HepG2 (cell line): ENCODE results near the gene RAC2. TPM values are rescaled to one million over a fixed set of nuclear protein-coding genes. Genes with fewer than 3 reads are reported as not detected.

Source experiments
- ATAC-seq: fragments of 200-7000 bp; cut with Tn5 transposase; 3 replicates; pipeline ENCODE4 v1.9.1; 2020; ENCODE audit warnings: mild to moderate bottlenecking, moderate library complexity
- BruUV-seq: library from RNA; stranded (reverse); fragments of 400-500 nt; replicated peaks from 2 replicates; lab custom pipeline; 2021; lab: Mats Ljungman, UMichigan
- CTCF ChIA-PET: fragments of 300-600 bp; formaldehyde crosslinking; extraction: SDS; loops from one replicate; lab custom pipeline; 2021; ENCODE audit warnings: low total read pairs, inconsistent platforms, low intra/inter-chr PET ratio; lab: Yijun Ruan, JAX
- POLR2A ChIA-PET: fragments of 350-600 bp; sonication (Branson Sonifier 250); formaldehyde crosslinking; loops from one replicate; lab custom pipeline; 2020; ENCODE audit warnings: antibody characterized with exemption, inconsistent platforms; lab: Yijun Ruan, JAX
- DNase-seq: peaks from one replicate; pipeline ENCODE4 v3.0.0-alpha.2; 2015; ENCODE audit warnings: low spot score
- FAIRE-seq: peaks from 3 replicates; lab custom pipeline; 2011; peaks lifted over from hg19 to GRCh38; lab: Jason Lieb, UNC
- H2AFZ ChIP-seq: one replicate; pipeline ENCODE4 v1.6.1; 2011; ENCODE audit warnings: low read length, inconsistent platforms
- H3K27ac ChIP-seq: fragments of 300-600 bp; 3 replicates; pipeline ENCODE4 v1.8.0; 2011; ENCODE audit warnings: mixed run types, mild to moderate bottlenecking, mixed read lengths, low read length, inconsistent platforms; ENCODE audit not compliant: insufficient read depth; ENCODE audit errors: extremely low read length
- H3K27me3 ChIP-seq, 2 experiments: fragments of 200-600 bp in 1 of 2; 2 replicates in 1 of 2; 3 replicates in 1 of 2; pipeline versions ENCODE4 v1.6.0 to v1.8.0; 2011; ENCODE audit warnings: low read length in 2 of 2, mild to moderate bottlenecking in 2 of 2, moderate library complexity in 2 of 2, inconsistent platforms in 1 of 2; ENCODE audit not compliant: insufficient read depth in 2 of 2, control insufficient read depth in 1 of 2
- H3K36me3 ChIP-seq, 2 experiments: fragments of 200-600 bp in 1 of 2; replicated peaks in 1 of 2; 2 replicates in 1 of 2; 3 replicates in 1 of 2; pipeline versions ENCODE4 v1.5.1 to v1.8.0; 2011; ENCODE audit warnings: low read length in 2 of 2, inconsistent platforms in 1 of 2; ENCODE audit not compliant: insufficient read depth in 2 of 2, control insufficient read depth in 1 of 2
- H3K4me1 ChIP-seq: 2 replicates; pipeline ENCODE4 v1.5.1; 2012; ENCODE audit warnings: low read length, inconsistent platforms; ENCODE audit not compliant: insufficient read depth
- H3K4me2 ChIP-seq: 2 replicates; pipeline ENCODE4 v1.6.0; 2011; ENCODE audit warnings: low read depth, low read length, inconsistent platforms
- H3K4me3 ChIP-seq, 3 experiments: fragments of 200-600 bp in 1 of 3; sonication (generic), shearing (Covaris generic) in 1 of 3; replicated peaks in 1 of 3; 2 replicates each; pipeline ENCODE4 v1.5.1; 2011 to 2016; ENCODE audit warnings: low read length in 3 of 3, inconsistent platforms in 2 of 3, low read depth in 2 of 3, mild to moderate bottlenecking in 2 of 3, control low read depth in 1 of 3, mixed read lengths in 1 of 3; ENCODE audit not compliant: insufficient read depth in 1 of 3
- H3K79me2 ChIP-seq: one replicate; pipeline ENCODE4 v1.6.1; 2011; ENCODE audit warnings: low read length, inconsistent platforms; ENCODE audit not compliant: insufficient read depth
- H3K9ac ChIP-seq: 2 replicates; pipeline ENCODE4 v1.6.0; 2011; ENCODE audit warnings: mild to moderate bottlenecking, low read depth, low read length, inconsistent platforms; ENCODE audit not compliant: insufficient read depth
- H3K9me3 ChIP-seq: 2 replicates; pipeline ENCODE4 v1.5.1; 2012; ENCODE audit warnings: mild to moderate bottlenecking, low read length
- H4K20me1 ChIP-seq: 2 replicates; pipeline ENCODE4 v1.6.0; 2011; ENCODE audit warnings: inconsistent platforms, mild to moderate bottlenecking, low read length, moderate library complexity; ENCODE audit not compliant: insufficient read depth
- CREBL2 ChIP-seq: sonication (generic); formaldehyde crosslinking; IDR thresholded peaks from 2 replicates; pipeline ENCODE4 v1.8.1; 2023; ENCODE audit warnings: missing genetic modification reagents, mild to moderate bottlenecking, borderline replicate concordance
- GPBP1L1 ChIP-seq: sonication (generic); formaldehyde crosslinking; IDR thresholded peaks from 2 replicates; pipeline ENCODE4 v1.5.0; 2020; ENCODE audit warnings: mild to moderate bottlenecking, missing genetic modification reagents
- KMT2A ChIP-seq: sonication (generic); formaldehyde crosslinking; IDR thresholded peaks from 2 replicates; pipeline ENCODE4 v1.4.0; 2020; ENCODE audit warnings: missing genetic modification reagents
- LCORL ChIP-seq, 2 experiments: fragments of 450-650 bp in 1 of 2; sonication (generic) in 1 of 2; formaldehyde crosslinking in 1 of 2; IDR thresholded peaks; 2 replicates each; pipeline versions ENCODE4 v1.5.0 to v1.6.1; 2017 to 2020; ENCODE audit warnings: antibody characterized with exemption in 1 of 2, missing genetic modification reagents in 1 of 2
- MXD4 ChIP-seq: IDR thresholded peaks from 2 replicates; pipeline ENCODE4 v1.6.1; 2016; ENCODE audit warnings: mild to moderate bottlenecking, missing biosample characterization, missing genetic modification reagents
- NR2F6 ChIP-seq, 2 experiments: IDR thresholded peaks; 2 replicates each; pipeline ENCODE4 v1.6.1; 2016; ENCODE audit warnings: antibody characterized with exemption in 1 of 2, mild to moderate bottlenecking in 1 of 2
- RNF2 ChIP-seq: fragments of 450-650 bp; conservative IDR thresholded peaks from 2 replicates; pipeline ENCODE4 v1.6.1; 2016; ENCODE audit warnings: low read depth
- SRSF4 ChIP-seq: fragments of 200-400 bp; formaldehyde crosslinking; IDR thresholded peaks from one replicate; pipeline ENCODE4 v1.6.1; 2018; ENCODE audit warnings: mild to moderate bottlenecking, low read depth, low read length, moderate library complexity; ENCODE audit not compliant: poor library complexity, severe bottlenecking
- TERF1 ChIP-seq: sonication (generic); formaldehyde crosslinking; IDR thresholded peaks from 2 replicates; pipeline ENCODE4 v1.8.0; 2022; ENCODE audit warnings: mild to moderate bottlenecking, missing genetic modification reagents, moderate library complexity
- TP53 ChIP-seq: sonication (generic); formaldehyde crosslinking; conservative IDR thresholded peaks from 2 replicates; pipeline ENCODE4 v1.4.0; 2020; ENCODE audit warnings: missing genetic modification reagents
- YY1 ChIP-seq: IDR thresholded peaks from 2 replicates; pipeline ENCODE4 v1.6.1; 2011; ENCODE audit warnings: low read length, low read depth, moderate library complexity, mild to moderate bottlenecking; ENCODE audit not compliant: insufficient read depth, insufficient replicate concordance
- ZC3H13 ChIP-seq: sonication (generic); formaldehyde crosslinking; IDR thresholded peaks from 2 replicates; pipeline ENCODE4 v1.8.1; 2023; ENCODE audit warnings: mild to moderate bottlenecking, missing genetic modification reagents, moderate library complexity
- ZFP36 ChIP-seq: fragments of 150-350 bp; IDR thresholded peaks from 2 replicates; pipeline ENCODE4 v1.6.1; 2018; ENCODE audit warnings: borderline replicate concordance, low read length, low read depth; ENCODE audit not compliant: partially characterized antibody
- ZNF552 ChIP-seq: sonication (generic); formaldehyde crosslinking; IDR thresholded peaks from 2 replicates; pipeline ENCODE4 v1.9.0; 2022; ENCODE audit warnings: missing genetic modification reagents, mild to moderate bottlenecking, borderline replicate concordance
- ZNF572 ChIP-seq: sonication (generic); formaldehyde crosslinking; IDR thresholded peaks from 2 replicates; pipeline ENCODE4 v1.5.1; 2020; ENCODE audit warnings: mild to moderate bottlenecking, missing genetic modification reagents
- ZNF580 ChIP-seq: IDR thresholded peaks from 2 replicates; pipeline ENCODE4 v1.6.1; 2016; ENCODE audit warnings: low read depth, borderline replicate concordance
- ZNF713 ChIP-seq: sonication (generic); formaldehyde crosslinking; IDR thresholded peaks from 2 replicates; pipeline ENCODE4 v1.4.0; 2020; ENCODE audit warnings: mild to moderate bottlenecking, missing genetic modification reagents
- ZXDC ChIP-seq: sonication (generic); formaldehyde crosslinking; IDR thresholded peaks from 2 replicates; pipeline ENCODE4 v1.5.0; 2020; ENCODE audit warnings: mild to moderate bottlenecking, missing genetic modification reagents
- WGBS: methylation state at CpG from one replicate; pipeline ENCODE4 v1.1.6; 2017; ENCODE audit warnings: low lambda C conversion rate; 5-methylcytosine and 5-hydroxymethylcytosine counted together
- in situ Hi-C: cut with HindIII; loops from 2 replicates; pipeline ENCODE4 v1.10.0; 2017; ENCODE audit warnings: low pct_unique_long_range_greater_than_20kb; ENCODE audit not compliant: extremely low pct_ligation_motif_present
- intact Hi-C: fragments of 100-400 bp; cut with micrococcal nuclease; formaldehyde crosslinking; loops from one replicate; pipeline ENCODE4 v1.10.0; 2022; ENCODE audit not compliant: unreplicated experiment
- polyA plus RNA-seq, 8 experiments: library from polyadenylated mRNA; depleted of rRNA in 3 of 8; stranded (reverse) in 7 of 8; unstranded in 1 of 8; fragments of >200 nt; fragmentation: Illumina TruSeq in 4 of 8; extraction: Trizol in 4 of 8; gene quantifications; 2 replicates each; pipeline versions ENCODE4 v1.2.1 to v1.2.3, GENCODE V29; 2011 to 2016; ENCODE audit warnings: low read depth in 4 of 8, missing spikeins in 1 of 8, mixed read lengths in 1 of 8; ENCODE audit not compliant: insufficient read depth in 1 of 8
- total RNA-seq, 5 experiments: library from RNA; depleted of rRNA; stranded (reverse); fragments of >200 nt; fragmentation: Illumina TruSeq; extraction: Trizol; gene quantifications; 2 replicates each; pipeline ENCODE4 v1.2.3, GENCODE V29; 2016; ENCODE audit warnings: low read depth in 1 of 5

RAC2 gene
- total and polyA plus RNA-seq, 2 of the 13 experiments (the other 11 are each of a cell fraction or from before 2014, with no cell fraction given) = 0.73 TPM; not detected in 1

GRCh38 chr22:37285937-37286336, 41.9 kb upstream of the RAC2 start (continued):
- no peak for TF ChIP-seq TP53
- TF ChIP-seq MXD4 (CRISPR knock-in tag) = no peak
- no peak for TF ChIP-seq ZC3H13 (CRISPR knock-in tag)
- TF ChIP-seq ZNF713 (CRISPR knock-in tag) = no peak

- CTCF ChIA-PET = no interaction called here
- TF ChIP-seq KMT2A (CRISPR knock-in tag) = no peak
- TF ChIP-seq YY1 = no peak
- TF ChIP-seq ZNF552 (CRISPR knock-in tag) = no peak
- no peak for TF ChIP-seq CREBL2 (CRISPR knock-in tag)
- no peak for TF ChIP-seq ZNF572
- TF ChIP-seq TERF1 (CRISPR knock-in tag) = no peak
- TF ChIP-seq SRSF4 = no peak
- no peak for TF ChIP-seq NR2F6 (IDR thresholded peaks at IDR 0.05)
- no peak for TF ChIP-seq NR2F6 (CRISPR knock-in tag; IDR thresholded peaks at IDR 0.05)
- no peak for TF ChIP-seq ZNF580 (CRISPR knock-in tag)
- TF ChIP-seq RNF2 = no peak
- TF ChIP-seq GPBP1L1 (CRISPR knock-in tag) = no peak
- TF ChIP-seq LCORL (IDR thresholded peaks at IDR 0.05) = no peak
- no peak for TF ChIP-seq LCORL (CRISPR knock-in tag; IDR thresholded peaks at IDR 0.05)
- no peak for TF ChIP-seq ZFP36
- no peak for TF ChIP-seq ZXDC
Observed at GRCh38 chr22:37284805-37285355, 40.8 kb upstream of the RAC2 start.

More at GRCh38 chr22:37284805-37285355, 40.8 kb upstream of the RAC2 start:
- no TSS peak for BruUV-seq
- POLR2A ChIA-PET = no interaction called here
- no peaks in the 10 kb centered on the region for H3K79me2 ChIP-seq
- H3K4me3 ChIP-seq = no peak overlapping the region
- WGBS = 31% methylated on average over 6 of the region's 14 CpGs
- no peak overlapping the region for H3K9ac ChIP-seq
- no peak overlapping the region for H3K27ac ChIP-seq
- FAIRE-seq (no peak), ATAC-seq (no peak), DNase-seq (no peak)
- in situ Hi-C loops (no loop called here), intact Hi-C loops (no loop called here)
- no peak overlapping the region for H3K4me2 ChIP-seq
- no peaks in the 10 kb centered on the region for H3K36me3 ChIP-seq
- H2AFZ ChIP-seq = no peak overlapping the region
- H3K27me3 ChIP-seq = peaks cover 2 to 24% of the 10 kb centered on the region in 2 experiments; a peak in 4 of 5 replicates
- no peaks in the 10 kb centered on the region for H3K9me3 ChIP-seq
- H3K4me1 ChIP-seq = no peaks in the 10 kb centered on the region
- H4K20me1 ChIP-seq = no peaks in the 10 kb centered on the region
